ENCODE data around the gene RAPGEF6. TPM values are rescaled to one million over a fixed set of nuclear protein-coding genes. Genes with fewer than 3 reads are reported as not detected.

Gene RAPGEF6
- total and polyA plus RNA-seq, 9 of the 15 experiments (the other 6 are each of a cell fraction or from before 2014, with no cell fraction given), result 2.7 to 23.4 (median 12.7) TPM

GRCh38 chr5:131528682-131529081 lies 106.3 kb downstream of the RAPGEF6 start (continued):
- TF ChIP-seq RERE (CRISPR knock-in tag; IDR thresholded peaks at IDR 0.05; ENCODE audit: borderline replicate concordance) (no peak), CLOCK (CRISPR knock-in tag; IDR thresholded peaks at IDR 0.05; ENCODE audit: borderline replicate concordance) (no peak), SP2 (IDR thresholded peaks at IDR 0.05; ENCODE audit: extremely low read depth, low read depth, low read length, poor library complexity, severe bottlenecking) (no peak), ELK1 (CRISPR knock-in tag; IDR thresholded peaks at IDR 0.05) (no peak), PHB (CRISPR knock-in tag; IDR thresholded peaks at IDR 0.05) (no peak), ZNF431 (CRISPR knock-in tag; IDR thresholded peaks at IDR 0.05) (no peak), ZNF551 (CRISPR knock-in tag; IDR thresholded peaks at IDR 0.05) (no peak), ATF1 (CRISPR knock-in tag; IDR thresholded peaks at IDR 0.05) (no peak), ATF1 (tag; IDR thresholded peaks at IDR 0.05) (no peak), ZBTB33 (CRISPR knock-in tag; IDR thresholded peaks at IDR 0.05) (no peak), NFE2L1 (tag; IDR thresholded peaks at IDR 0.05; ENCODE audit: borderline replicate concordance, low read depth) (no peak), NFYB (IDR thresholded peaks at IDR 0.05; ENCODE audit: extremely low read depth, insufficient read length) (no peak), KAT2B (IDR thresholded peaks at IDR 0.05; ENCODE audit: low read depth, low read length) (no peak), CXXC5 (CRISPR knock-in tag; IDR thresholded peaks at IDR 0.05) (no peak), KDM5B (IDR thresholded peaks at IDR 0.05; ENCODE audit: insufficient replicate concordance, low read depth, low read length) (no peak)

All from K562 (cell line).